ENCODE results near the gene OR51B2.

OR51B2 gene

DNA sequence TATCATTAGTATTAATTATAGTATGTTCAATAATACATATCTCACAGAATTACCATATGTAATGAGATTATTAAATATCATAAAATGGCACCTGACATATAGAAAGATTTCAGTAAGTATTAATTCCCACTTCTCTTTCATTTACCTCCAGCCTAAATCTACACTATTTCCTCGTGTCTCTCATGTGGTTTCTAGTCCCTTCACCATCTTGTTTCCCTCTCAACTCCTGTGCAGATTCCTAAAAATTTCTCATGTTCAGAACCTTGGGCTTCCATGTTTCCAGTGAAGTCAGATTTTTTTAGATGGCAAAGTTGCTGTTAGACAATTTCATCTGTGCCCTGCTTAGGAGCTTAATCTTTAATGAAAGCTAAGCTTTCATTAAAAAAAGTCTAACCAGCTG, 40.2 kb downstream of the OR51B2 start:
- Histone ChIP-seq H3K27ac (ENCODE audit: low read depth, low read length, poor library complexity, severe bottlenecking) (no peak overlapping the region), H3K9me3 (ENCODE audit: low read length) (no peaks in the 10 kb centered on the region)
- no peak for TF ChIP-seq EZH2 (IDR thresholded peaks at IDR 0.05; ENCODE audit: borderline replicate concordance, low read length)
- TF ChIP-seq CTCF (IDR thresholded peaks at IDR 0.05; ENCODE audit: low read length) = no peak

GRCh38 chr11:5283086-5283485, 41.0 kb downstream of the OR51B2 start:
- Histone ChIP-seq H3F3A (ENCODE audit: insufficient read depth, low read length) (no peaks in the 10 kb centered on the region), H3K4me2 (ENCODE audit: low read length) (no peak overlapping the region), H2AFZ (ENCODE audit: low read length) (no peak overlapping the region), H3K9me2 (ENCODE audit: low read depth, low read length) (no peaks in the 10 kb centered on the region), H3K36me3 (ENCODE audit: insufficient read depth, low read length) (no peaks in the 10 kb centered on the region), H3K4me1 (ENCODE audit: insufficient read depth, low read length, severe bottlenecking) (no peaks in the 10 kb centered on the region), H4K20me1 (ENCODE audit: insufficient read depth, low read length) (no peaks in the 10 kb centered on the region), H3K9ac (ENCODE audit: low read length) (no peak overlapping the region), H3K27me3 (ENCODE audit: insufficient read depth, low read length) (no peaks in the 10 kb centered on the region), H3K9me3 (ENCODE audit: low read length) (no peaks in the 10 kb centered on the region), H3K79me2 (ENCODE audit: insufficient read depth, low read length) (no peaks in the 10 kb centered on the region), H3K4me3 (ENCODE audit: low read depth, low read length, poor library complexity, severe bottlenecking) (no peak overlapping the region), H3K27ac (ENCODE audit: low read depth, low read length, poor library complexity, severe bottlenecking) (no peak overlapping the region)
- TF ChIP-seq CTCF (IDR thresholded peaks at IDR 0.05; ENCODE audit: low read length) (no peak), EZH2 (IDR thresholded peaks at IDR 0.05; ENCODE audit: borderline replicate concordance, low read length) (no peak)

More for the DNA sequence above, 40.2 kb downstream of the OR51B2 start:
- Histone ChIP-seq H3K9me2 (ENCODE audit: low read depth, low read length) (no peaks in the 10 kb centered on the region), H3F3A (ENCODE audit: insufficient read depth, low read length) (no peaks in the 10 kb centered on the region), H4K20me1 (ENCODE audit: insufficient read depth, low read length) (no peaks in the 10 kb centered on the region), H3K79me2 (ENCODE audit: insufficient read depth, low read length) (no peaks in the 10 kb centered on the region), H3K9ac (ENCODE audit: low read length) (no peak overlapping the region), H3K4me2 (ENCODE audit: low read length) (no peak overlapping the region), H2AFZ (ENCODE audit: low read length) (no peak overlapping the region), H3K36me3 (ENCODE audit: insufficient read depth, low read length) (no peaks in the 10 kb centered on the region), H3K27me3 (ENCODE audit: insufficient read depth, low read length) (no peaks in the 10 kb centered on the region), H3K4me3 (ENCODE audit: low read depth, low read length, poor library complexity, severe bottlenecking) (no peak overlapping the region), H3K4me1 (ENCODE audit: insufficient read depth, low read length, severe bottlenecking) (no peaks in the 10 kb centered on the region)

GRCh38 chr11:5282628-5283027, 41.5 kb downstream of the OR51B2 start:
- Histone ChIP-seq H3K36me3 (ENCODE audit: insufficient read depth, low read length) (no peaks in the 10 kb centered on the region), H3K4me2 (ENCODE audit: low read length) (no peak overlapping the region), H4K20me1 (ENCODE audit: insufficient read depth, low read length) (no peaks in the 10 kb centered on the region), H3K4me1 (ENCODE audit: insufficient read depth, low read length, severe bottlenecking) (no peaks in the 10 kb centered on the region), H3K27ac (ENCODE audit: low read depth, low read length, poor library complexity, severe bottlenecking) (no peak overlapping the region), H3K9me3 (ENCODE audit: low read length) (no peaks in the 10 kb centered on the region), H3K9ac (ENCODE audit: low read length) (no peak overlapping the region), H3K4me3 (ENCODE audit: low read depth, low read length, poor library complexity, severe bottlenecking) (no peak overlapping the region), H3K79me2 (ENCODE audit: insufficient read depth, low read length) (no peaks in the 10 kb centered on the region), H3K9me2 (ENCODE audit: low read depth, low read length) (no peaks in the 10 kb centered on the region), H3F3A (ENCODE audit: insufficient read depth, low read length) (no peaks in the 10 kb centered on the region), H2AFZ (ENCODE audit: low read length) (no peak overlapping the region), H3K27me3 (ENCODE audit: insufficient read depth, low read length) (no peaks in the 10 kb centered on the region)
- TF ChIP-seq CTCF (IDR thresholded peaks at IDR 0.05; ENCODE audit: low read length) (no peak), EZH2 (IDR thresholded peaks at IDR 0.05; ENCODE audit: borderline replicate concordance, low read length) (no peak)

All from OCI-LY1 (cell line).